GM18951 (cell line): ENCODE results near the gene ATG3.
"Not testable (repeated sequence)": the region's sequence is repeated elsewhere in the genome, so short reads cannot be mapped to it uniquely, and the experiment has no call there.

ENCODE experiments used
- POLR2A ChIP-seq: IDR thresholded peaks from 4 replicates; pipeline ENCODE4 v1.6.1; 2011; ENCODE audit warnings: mild to moderate bottlenecking; ENCODE audit not compliant: insufficient read length, insufficient read depth; ENCODE audit errors: extremely low read depth
- in situ Hi-C: fragments of 300-500 bp; cut with MboI; formaldehyde crosslinking; loops from one replicate; pipeline ENCODE4 v1.12.0; 2022; ENCODE audit warnings: low sequenced_read_pairs, mixed read lengths, inconsistent platforms; ENCODE audit not compliant: unreplicated experiment

Gene ATG3

DNA sequence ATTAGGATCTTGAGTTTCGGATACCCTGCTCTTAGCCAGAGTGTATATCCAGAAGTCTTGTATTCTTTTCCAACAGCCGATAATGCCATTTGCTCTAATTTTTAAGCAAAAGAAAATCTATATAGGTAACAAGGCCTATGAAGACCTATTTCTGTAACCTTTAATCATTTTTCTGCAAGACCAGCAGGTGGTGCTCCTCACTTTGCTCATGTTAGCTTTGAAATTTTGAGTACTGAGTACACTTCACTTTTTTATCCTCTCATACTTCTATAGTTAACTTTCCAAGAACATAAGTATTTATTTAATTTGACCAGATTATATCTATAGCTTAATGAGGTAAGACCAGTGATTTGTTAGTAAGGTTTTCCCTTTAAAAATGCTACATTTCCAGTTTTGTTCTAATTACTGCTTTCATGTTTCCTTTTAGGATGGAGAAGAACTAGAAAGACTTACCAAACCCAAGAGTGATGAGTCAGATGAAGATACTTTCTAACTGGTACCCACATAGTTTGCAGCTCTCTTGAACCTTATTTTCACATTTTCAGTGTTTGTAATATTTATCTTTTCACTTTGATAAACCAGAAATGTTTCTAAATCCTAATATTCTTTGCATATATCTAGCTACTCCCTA is 20.6 kb upstream of the ATG3 start:
- TF ChIP-seq POLR2A, result no peak
- in situ Hi-C loops, result no loop called here

DNA sequence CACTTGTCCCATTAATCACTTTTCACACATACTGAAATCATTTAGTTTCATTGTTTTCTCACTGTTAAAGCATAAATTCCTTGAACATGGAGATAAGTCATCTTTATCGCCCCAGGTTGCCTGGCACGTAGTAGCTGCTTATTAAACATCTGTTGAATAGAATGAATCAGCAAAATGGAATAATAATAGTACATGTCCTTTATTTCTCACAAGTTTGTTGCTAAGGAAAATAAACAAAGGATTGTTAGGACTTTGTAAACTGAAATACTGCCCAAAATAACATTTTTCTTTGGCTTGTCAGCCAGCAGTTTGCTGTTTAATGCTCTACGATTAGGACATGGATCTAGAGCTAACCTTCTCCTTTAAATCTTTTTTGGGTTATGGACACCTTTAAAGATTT is 17.9 kb upstream of the ATG3 start:
- no peak for TF ChIP-seq POLR2A
- in situ Hi-C loops, result no loop called here

DNA sequence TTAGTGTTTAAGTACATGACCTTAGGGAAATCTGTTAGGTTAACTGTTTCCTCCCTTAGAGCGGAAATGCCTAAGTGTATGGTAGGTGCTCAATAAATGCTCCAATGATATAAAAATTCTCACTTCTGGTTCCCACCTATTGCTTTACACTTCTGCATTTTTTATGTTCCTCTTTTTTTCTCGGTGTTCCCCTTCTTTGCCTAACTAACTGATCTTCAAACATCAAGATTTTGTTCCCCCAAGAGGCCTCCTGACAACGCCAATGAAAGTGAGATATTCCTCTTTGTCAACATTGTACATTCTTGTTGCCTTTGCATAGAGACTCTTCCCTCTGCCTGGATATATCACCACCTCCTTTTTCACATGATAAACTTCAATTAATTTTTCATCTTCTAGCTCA is 17.5 kb upstream of the ATG3 start:
- in situ Hi-C loops, result no loop called here
- TF ChIP-seq POLR2A, result no peak

DNA sequence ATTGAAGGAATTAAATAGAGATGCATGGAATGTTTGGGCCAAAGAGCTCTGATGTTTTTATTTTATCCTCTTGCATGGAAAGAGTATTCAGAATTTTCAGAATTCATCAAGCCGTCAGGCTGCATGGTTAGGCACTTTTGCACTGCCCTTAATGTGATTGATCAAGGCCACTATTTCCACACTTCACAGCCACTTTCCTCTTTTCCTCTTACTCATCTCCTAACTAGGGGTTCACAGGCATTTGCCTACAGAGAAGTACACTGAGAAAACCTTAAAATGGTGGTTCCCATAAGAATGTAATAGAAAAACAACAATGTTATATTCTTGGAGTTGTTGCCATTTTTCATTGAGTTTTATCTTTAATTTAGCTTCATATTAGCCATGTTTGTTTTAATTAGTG is 10.9 kb upstream of the ATG3 start:
- no peak for TF ChIP-seq POLR2A
- in situ Hi-C loops, result no loop called here

DNA sequence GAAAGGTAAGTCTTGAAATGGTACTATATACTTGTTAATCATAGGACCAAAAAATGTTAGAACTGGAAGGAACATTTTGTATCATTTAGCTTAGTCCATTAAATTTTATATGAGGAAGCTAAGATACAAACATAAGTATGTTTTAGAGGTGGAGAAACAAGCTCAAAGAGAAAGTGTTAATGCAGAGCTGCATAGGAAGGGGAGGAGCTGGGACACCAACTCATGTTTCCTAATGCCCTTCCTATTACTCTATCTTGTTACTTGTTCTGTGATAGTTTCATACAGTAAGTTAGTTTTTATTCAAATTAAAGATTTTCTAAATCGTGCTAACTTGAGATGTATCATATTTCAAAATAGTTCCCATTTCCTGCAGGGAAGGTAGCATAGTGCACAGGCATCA is 7.5 kb upstream of the ATG3 start:
- in situ Hi-C loops, result no loop called here
- no peak for TF ChIP-seq POLR2A

DNA sequence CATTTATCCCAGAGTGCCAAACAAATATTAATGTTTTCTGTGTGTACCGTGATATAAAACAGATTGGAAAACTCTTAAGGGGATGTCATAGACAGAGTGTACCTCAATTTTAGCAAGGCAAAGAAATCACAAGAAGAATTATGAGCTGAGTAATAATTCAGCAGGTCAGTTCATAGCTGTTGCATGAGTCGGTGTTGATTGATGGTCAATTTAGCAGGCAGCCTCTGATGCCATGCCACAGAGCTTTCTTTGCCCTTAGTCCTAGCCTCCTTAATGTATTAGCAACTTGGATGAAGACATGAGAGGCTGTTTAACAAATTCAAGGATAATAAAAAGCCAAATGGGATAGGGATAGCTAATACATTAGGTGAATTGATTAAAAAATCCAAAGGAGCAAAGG is 6.9 kb upstream of the ATG3 start:
- no peak for TF ChIP-seq POLR2A
- in situ Hi-C loops, result no loop called here

DNA sequence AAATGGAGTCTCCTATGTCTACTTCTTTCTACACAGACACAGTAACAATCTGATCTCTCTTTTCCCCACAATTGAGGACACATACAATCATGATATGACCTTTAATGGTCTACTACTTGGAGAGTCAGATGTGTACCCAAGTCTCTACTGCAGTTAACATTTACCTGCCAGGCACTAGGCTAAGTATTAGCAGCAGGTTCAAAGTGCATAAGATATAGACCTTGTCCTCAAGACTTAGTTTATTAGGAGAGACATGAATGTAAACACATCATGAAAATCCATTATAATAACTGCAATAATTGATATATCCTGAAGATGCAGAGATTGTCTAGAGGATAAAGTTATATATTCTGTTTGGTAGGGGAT is 3.2 kb upstream of the ATG3 start:
- no peak for TF ChIP-seq POLR2A
- in situ Hi-C loops, result no loop called here

DNA sequence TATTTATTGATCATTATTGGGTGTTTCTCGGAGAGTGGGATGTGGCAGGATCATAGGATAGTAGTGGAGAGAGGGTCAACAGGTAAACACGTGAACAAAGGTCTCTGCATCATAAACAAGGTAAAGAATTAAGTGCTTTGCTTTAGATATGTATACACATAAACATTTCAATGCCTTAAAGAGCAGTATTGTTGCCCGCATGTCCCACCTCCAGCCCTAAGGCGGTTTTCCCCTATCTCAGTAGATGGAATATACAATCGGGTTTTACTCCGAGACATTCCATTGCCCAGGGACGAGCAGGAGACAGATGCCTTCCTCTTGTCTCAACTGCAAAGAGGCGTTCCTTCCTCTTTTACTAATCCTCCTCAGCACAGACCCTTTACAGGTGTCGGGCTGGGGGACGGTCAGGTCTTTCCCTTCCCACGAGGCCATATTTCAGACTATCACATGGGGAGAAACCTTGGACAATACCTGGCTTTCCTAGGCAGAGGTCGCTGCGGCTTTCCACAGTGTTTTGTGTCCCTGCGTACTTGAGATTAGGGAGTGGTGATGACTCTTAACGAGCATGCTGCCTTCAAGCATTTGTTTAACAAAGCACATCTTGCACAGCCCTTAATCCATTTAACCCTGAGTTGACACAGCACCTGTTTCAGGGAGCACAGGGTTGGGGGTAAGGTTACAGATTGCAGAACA is 2.6 kb upstream of the ATG3 start:
- in situ Hi-C loops, result not testable (repeated sequence)

DNA sequence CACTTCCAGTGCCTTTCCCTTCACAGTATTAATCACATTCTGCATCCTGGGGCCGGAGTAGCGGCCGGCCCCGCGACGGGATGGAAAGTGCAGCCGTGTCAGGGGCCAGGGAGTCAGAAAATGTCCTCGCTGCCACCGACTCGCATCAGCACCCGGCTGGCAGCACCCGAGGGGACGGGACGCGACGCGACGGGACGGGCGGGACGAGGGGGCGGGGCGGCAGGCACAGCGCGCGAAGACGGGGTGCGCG is 353 bp downstream of the ATG3 start:
- in situ Hi-C loops, result no loop called here
- TF ChIP-seq POLR2A, result peak; percentile 14

DNA sequence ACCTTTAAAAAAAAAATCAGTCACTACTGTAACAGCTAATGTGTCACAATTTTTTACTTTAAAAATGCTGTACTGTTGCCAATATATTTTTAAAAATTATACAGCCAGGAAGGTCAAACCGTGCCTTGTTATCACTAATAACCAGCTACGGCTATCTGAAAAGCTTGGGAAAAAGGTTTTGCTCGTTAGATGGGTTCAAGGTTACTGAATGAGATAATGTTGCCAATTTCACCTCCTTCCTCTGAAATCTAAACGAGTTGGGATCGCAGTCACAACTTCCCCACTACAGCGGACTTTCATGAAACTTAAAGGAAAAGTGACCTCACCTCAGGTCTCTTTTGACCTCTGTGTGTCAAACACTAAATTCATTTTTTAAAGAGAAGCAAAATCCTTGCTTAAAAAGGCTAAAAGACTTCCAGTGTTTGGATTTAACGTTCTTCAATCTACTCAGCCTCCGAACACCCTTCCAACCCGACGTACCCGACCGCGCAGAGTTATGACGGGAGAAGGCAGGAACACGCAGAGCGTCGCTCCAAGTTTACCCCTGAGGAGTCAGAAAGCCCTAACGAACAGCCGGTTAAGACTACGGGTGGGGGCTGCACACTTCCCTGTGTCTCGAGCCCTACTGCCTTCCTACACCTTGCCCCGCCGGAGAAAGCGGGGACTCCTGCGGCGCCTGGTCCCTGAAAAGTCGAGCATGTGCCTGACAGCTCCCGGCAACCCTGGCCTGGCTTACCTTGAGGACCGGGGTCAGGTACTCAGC is 860 bp downstream of the ATG3 start:
- in situ Hi-C loops, result no loop called here
- TF ChIP-seq POLR2A, result no peak

DNA sequence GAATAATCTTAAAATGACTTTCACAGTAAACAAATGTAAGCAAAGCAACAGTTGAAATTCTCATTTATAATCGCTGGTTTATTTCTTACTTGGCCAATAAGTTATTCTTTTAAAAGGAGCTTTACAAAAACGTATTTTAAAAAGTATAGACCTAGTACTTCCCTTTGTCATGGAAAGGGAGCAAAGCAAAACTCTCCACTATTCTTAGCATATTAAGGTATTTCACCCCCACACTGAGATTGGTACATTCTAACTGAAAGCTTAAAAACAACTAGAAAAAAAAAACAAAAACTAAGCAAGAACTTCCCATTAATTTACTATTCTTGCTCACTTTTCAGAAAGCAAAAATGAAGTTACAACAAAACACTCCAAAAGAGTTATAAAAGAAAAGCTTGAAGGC is 1.5 kb downstream of the ATG3 start:
- TF ChIP-seq POLR2A, result no peak
- in situ Hi-C loops, result no loop called here

DNA sequence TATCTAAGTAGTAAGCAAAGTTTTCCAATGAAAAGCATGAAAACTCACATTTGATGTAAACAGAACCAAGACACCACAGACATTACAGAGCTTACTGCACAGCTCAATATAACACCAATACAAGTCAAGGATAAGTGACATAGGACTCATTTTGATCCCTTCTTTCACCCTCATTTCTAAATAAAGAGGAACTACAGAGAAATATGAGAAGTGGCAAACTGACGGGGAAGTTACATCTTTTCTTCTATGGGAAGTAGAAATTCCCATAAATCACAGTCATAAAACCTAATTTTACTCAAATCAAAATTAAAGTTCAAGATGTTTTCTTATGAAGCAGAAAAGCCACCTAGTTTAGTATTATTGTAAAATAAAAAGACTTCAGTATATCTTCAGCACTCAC is 3.8 kb downstream of the ATG3 start:
- no peak for TF ChIP-seq POLR2A
- in situ Hi-C loops, result no loop called here

DNA sequence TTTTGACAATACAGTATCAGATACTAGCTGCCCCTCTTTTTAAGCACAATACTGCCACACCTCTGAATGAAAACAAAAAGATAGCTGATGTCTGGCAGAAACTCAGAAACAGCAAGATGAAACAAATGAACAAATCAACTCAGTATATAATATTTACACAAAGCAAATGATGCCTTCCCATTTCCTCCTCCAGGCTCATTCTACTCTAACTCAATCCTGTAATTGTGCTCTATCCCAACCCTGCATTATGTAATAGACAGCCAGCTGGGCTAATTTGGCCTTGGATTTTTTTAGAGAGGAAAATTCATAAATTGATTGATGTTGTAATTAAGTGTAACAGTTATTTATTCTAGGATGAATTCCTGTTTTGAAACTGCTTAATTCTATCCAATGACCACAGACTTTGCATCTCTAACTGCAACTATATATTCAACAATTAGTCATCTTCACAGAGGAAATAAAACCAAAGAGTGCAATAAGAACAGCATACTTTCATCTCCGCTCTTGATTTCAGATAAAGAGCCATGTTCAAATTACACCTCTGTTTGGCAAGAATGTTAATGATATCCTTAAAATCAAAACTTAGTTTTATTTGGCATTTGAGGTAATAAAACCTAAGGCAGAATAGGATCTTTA is 6.1 kb downstream of the ATG3 start:
- in situ Hi-C loops, result no loop called here

DNA sequence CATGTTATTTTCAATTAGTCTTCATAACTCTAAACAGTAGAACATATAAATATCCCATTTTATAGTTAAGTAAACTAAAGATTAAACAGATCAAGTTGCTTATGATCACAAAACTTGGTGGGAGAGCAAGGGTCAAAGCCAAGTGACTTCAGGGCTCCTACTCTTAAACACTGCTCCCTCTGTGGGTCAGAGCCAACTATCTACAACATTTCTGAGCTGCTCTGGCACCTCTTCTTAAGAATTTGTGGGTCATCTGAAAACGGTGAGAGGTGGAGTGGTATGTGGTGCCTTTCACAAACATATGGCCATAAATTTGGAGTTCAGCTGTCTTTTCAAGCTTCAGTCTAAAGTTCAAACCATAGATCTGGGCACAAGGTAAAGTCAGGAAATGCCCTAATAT is 10.9 kb downstream of the ATG3 start:
- TF ChIP-seq POLR2A, result no peak
- in situ Hi-C loops, result no loop called here

More for the DNA sequence above, 6.1 kb downstream of the ATG3 start:
- no peak for TF ChIP-seq POLR2A

DNA sequence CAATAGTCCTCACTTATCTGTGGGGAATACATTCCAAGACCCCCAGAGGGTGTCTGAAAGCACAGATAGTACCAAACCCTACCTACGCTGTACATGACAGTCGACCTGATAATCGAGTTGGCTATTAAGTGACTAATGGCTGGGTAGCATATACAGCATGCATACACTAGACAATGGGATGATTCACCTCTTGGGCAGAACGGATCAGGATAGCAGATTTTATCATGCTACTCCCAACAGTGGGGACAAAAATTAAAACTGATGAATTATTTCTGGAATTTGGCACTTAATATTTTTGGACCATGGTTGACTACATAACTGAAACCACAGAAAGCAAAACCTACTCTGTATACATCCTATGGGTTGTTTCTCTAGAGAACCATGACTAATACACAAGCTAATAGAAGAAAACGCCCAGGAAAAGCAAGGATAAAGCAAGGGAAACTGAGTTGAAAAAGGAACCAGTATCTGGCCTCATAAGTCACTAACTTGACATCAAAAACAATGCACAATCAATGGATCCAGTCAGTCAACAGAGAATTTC is 15.5 kb downstream of the ATG3 start:
- no peak for TF ChIP-seq POLR2A
- in situ Hi-C loops, result no loop called here
